Measurements from ENCODE around the gene TMEM50B.
"Not testable (repeated sequence)": the region's sequence is repeated elsewhere in the genome, so short reads cannot be mapped to it uniquely, and the experiment has no call there.

The TMEM50B gene

GRCh38 chr21:33432496-33432895 lies 47.3 kb downstream of the TMEM50B start:
- no peak for DNase-seq (ENCODE audit: low spot score)

DNA sequence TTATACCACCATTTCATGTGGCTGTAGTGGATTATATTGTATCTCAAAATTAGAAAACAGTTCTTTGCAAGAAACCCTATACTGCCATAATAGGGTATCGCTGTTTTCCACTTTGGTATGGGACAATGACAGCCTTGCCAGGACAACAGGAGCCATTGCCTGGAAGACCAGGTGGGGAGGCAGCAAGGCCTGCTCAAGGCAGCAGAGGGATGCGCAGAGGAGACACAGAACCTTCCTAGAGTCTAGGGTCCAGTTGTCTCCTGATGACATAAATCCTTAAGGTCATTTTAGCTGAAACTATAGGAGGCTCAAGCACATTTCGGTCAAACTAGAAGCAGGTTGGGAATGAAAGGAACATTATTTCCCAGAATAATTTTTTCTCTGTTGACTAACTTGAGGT lies 48.9 kb downstream of the TMEM50B start:
- DNase-seq (ENCODE audit: low spot score), result no peak

DNA sequence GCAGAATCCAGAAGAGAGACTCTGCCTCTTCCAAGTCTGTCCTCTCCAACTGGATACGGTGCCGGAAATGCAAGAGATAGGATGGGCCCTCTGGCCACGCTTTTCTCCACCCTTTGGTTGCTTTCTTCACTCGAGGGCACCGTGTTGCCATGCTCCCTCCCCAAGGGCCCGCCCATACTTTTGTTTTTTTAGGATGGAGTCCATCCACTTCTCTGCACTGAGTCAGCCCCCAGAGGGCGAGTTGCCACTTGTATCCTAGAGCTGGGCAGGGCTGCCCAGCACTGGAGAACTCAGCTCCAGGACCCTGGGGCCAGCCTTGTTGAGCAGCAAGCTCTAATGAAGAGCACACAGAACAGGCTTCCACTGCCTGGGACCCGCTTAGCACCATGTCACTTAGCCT lies 51.1 kb downstream of the TMEM50B start:
- no peak for DNase-seq (ENCODE audit: low spot score)

GRCh38 chr21:33427051-33427450 lies 52.7 kb downstream of the TMEM50B start:
- no peak for DNase-seq (ENCODE audit: low spot score)

DNA sequence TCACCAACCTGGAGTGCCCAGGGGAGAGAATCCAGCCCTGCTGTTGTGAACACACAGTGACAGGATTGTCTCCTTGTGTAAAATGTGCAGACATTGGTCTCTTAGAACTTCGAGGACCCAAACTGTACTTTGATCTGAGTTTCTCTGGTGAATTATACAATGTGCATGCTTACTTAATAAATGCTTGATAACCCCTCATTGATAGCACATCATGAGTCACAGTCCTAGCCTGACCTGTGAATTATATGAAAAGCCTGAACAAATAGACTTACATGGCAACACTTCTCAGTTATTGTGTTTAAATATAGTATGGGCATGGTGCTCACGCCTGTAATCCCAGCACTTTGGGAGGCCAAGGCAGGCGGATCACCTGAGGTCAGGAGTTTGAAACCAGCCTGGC lies 53.9 kb downstream of the TMEM50B start:
- no peak for DNase-seq (ENCODE audit: low spot score)

DNA sequence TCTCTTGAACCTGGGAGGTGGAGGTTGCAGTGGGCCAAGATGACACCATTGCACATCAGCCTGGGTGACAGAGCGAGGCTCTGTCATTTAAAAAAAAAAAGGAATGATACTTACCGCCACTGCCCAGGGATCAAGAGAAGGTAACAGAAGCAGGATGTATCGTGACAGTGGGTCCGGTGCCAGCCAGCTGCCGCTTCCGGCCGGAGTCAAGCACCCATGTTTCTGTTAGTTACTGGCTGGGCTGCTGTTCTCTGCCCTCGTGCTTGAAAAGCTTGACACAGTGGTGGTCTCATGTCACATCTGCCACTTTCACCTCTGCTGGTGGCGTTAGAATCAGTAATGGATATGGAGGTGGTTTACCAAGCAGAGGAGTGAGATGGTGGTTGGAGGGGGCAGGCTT lies 55.6 kb downstream of the TMEM50B start:
- DNase-seq (ENCODE audit: low spot score), result no peak

DNA sequence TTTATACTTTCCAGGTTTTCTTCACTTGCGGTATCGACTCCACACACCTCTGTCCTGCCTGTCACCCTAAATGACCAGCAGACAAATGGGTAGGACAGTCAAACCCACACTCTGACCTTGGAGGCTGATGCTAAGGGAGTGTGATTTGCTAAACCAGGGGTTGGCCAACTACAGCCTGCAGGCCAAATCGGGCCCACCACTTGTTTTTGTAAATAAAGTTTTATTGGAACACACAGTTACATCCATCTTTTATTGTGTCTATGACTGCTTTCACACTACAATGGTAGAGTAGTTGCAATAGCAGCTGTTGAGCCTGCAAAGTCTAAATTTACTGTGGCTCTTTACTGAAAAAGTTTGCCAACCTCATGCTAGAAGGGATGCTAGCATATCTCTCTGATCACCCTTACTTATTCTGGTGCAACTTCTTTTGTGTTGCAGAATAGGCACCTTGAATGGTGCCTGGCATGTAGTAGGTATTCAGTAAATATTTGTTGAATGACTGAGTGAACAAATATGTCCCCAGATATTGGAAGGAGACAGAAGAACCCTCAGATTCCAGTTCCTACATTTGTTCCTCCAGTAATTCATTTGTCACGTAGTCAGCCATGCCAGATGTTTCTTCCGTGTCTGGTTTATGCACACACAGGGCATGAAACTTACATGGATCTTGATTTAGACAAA lies 57.9 kb downstream of the TMEM50B start:
- no peak for DNase-seq (ENCODE audit: low spot score)

GRCh38 chr21:33419538-33420123 lies 60.1 kb downstream of the TMEM50B start:
- no peak for DNase-seq (ENCODE audit: low spot score)

DNA sequence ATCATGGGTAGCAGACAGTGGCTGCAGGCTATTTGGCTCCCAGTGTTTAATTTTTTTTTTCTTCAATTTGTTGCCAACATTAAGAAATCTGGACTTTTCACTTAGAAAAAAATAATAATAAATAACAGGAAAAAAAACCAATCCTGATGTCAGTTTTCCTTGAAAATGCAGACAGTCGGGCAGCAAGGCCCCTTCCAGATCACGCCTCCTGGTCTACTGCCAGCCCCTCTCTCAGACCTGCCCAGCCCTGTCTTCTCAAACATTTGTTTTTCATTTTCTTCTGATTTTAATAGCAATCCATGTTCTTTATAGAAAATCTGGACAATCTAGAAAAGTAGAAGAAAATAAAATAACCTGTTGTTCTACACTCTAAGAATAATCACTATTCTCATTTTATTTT lies 61.1 kb downstream of the TMEM50B start:
- DNase-seq (ENCODE audit: low spot score), result no peak

GRCh38 chr21:33414926-33415325 lies 64.8 kb downstream of the TMEM50B start:
- DNase-seq (ENCODE audit: low spot score), result no peak

GRCh38 chr21:33414068-33414467 lies 65.7 kb downstream of the TMEM50B start:
- DNase-seq (ENCODE audit: low spot score), result no peak

DNA sequence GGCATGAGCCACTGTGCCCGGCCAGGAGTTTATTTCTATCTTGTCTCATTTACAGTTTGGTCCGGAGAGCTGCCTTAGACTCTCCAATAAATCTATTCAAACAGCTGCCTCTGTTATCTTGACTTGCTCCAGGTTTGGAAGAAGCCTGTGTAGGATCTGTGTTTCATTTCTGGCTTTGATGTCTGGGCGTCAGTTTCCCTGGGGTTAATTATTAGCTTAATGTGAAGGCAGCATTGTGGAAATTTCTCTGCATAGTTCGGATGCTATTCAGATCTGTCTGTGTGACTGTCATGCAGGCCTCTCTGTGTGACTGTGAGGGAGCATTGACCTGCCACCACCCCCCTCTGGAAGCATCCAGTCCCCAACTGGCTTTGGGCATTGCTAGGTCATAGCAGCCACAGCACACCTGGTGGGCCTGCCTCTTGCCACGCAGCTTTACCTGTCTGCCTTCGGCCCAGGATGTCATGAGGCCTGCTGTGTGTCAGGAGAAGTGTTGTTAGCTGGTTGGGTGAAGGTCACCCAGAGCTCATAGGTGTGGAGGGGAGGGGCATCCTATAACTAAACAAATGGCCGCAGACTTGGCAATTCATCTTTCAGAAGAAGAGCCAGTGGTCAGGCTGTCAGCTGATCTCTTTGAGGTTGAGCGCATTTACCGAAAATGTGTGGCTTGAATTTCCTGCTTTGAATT lies 66.8 kb downstream of the TMEM50B start:
- DNase-seq (ENCODE audit: low spot score), result no peak

GRCh38 chr21:33412439-33412831 lies 67.3 kb downstream of the TMEM50B start:
- not testable (repeated sequence) for DNase-seq (ENCODE audit: low spot score)

DNA sequence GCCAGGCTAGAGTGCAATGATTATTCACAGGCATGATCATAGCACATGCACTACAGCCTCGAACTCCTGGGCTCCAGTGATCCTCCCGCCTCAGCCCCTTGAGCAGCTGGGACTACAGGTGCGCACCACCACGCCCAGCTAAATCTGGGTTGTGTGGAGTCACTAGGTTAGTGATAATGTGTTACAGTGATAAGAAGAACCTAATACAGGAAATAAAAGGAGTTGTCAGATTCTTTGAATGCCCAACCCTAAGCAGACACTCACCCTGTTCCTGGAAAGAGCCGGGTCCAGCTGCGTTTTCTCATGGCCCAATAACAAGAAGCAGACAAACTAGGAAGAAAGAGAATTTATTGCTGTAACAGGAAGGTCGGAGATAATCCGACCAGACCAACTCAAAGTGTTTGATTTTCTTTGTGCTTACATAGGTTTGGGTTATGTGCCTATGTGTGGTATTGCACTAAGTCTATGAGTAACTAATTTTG lies 67.8 kb downstream of the TMEM50B start:
- DNase-seq (ENCODE audit: low spot score), result no peak

GRCh38 chr21:33406493-33406892 lies 73.3 kb downstream of the TMEM50B start:
- DNase-seq (ENCODE audit: low spot score), result no peak

DNA sequence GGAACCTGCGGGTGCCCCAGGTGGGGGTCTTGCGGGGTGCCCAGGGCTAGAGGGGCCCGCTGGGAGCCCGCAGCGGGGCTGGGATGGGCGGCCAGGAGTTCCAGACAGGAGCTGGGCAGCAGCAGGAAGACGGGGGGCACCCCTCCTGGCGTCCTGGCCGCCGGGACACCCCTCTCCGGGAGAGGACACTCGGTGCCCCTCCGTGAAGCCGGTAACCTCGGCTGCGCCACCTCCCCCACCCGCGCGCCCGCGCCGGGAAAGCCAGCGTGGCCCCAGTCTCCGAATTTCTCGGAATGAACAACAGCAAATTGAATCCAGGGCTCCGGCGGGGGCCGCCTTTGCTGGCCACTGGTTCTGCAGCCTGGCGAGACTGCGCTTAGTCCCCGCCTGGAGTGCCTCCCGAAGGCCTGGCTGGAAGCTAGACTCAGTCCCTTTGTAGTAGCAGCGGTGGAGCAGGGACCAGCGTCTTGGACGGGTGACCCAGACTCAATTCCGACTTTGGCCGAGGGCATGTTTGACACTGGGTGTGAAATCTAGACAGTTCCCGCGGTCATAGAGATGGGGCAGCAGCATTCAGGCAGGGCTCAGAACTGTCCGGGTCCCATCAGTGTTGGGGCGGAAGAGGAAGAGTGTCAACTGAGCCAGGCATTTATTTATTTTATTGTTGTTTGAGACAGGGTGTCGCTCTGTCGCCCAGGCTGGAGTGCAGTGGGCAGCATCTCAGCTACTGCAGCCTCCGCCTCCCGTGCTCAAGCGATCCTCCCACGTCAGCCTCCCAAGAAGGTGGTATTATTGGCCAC lies 75.8 kb downstream of the TMEM50B start:
- peak; percentile 55 for DNase-seq (ENCODE audit: low spot score)

DNA sequence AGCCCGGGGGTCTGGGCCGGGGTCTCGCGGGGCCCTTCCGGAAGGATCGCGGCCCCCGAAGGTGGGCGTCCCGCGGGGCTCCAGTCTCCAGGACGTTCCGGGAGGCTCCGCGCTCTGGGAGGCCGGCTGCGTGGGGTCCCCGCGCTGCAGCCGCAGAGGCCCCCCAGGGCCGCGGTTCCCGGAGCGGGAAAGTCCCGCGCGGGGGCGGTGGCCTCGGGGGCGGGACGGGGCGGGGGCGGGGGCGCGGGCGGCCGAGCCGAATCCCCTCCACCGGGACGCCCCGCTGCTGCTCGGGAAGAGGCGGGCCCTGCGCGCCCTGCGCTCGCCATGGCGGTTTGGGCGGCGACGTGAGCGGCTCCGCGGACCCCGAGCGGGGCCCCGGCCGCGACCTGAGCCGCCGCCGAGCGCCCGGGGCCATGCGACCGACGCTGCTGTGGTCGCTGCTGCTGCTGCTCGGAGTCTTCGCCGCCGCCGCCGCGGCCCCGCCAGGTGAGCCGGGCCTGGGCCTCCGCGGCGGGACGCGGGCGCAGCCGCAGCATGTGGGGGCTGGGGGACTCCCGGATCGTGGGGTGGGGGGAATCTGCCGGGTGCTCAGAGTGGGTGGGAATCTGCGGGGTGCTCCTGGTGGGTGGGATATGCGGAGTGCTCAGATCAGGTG lies 76.5 kb downstream of the TMEM50B start, which contains the start of gene IFNGR2:
IFNGR2 (plus strand) TSS at position 286 of the 658 bp plus-strand sequence; CDS start at position 417, 131 bp downstream.
- DNase-seq (ENCODE audit: low spot score), result no peak

- peak; percentile 41 for DNase-seq (ENCODE audit: low spot score)
Observed at GRCh38 chr21:33402001-33402979, 77.5 kb downstream of the TMEM50B start.

- DNase-seq (ENCODE audit: low spot score), result no peak
Observed at GRCh38 chr21:33401630-33401992, 78.2 kb downstream of the TMEM50B start.
